Neural cell (in vitro differentiated cells): ENCODE measurements around the gene PHLDA2. TPM values are rescaled to one million over a fixed set of nuclear protein-coding genes. Genes with fewer than 3 reads are reported as not detected.

Source experiments
- H2AFZ ChIP-seq: fragments of 200-600, 300-800 bp; sonication (generic), shearing (Covaris generic); 2 replicates; pipeline ENCODE4 v1.6.0; 2014; ENCODE audit warnings: low read depth, mild to moderate bottlenecking, antibody characterized with exemption, low read length, moderate library complexity
- H3F3A ChIP-seq: fragments of 200-600 bp; shearing (Covaris generic); 2 replicates; pipeline ENCODE4 v1.6.1; 2016; ENCODE audit warnings: mild to moderate bottlenecking, moderate library complexity, mixed read lengths, antibody characterized with exemption, low read length; ENCODE audit not compliant: insufficient read depth, poor library complexity, severe bottlenecking
- H3K27ac ChIP-seq: fragments of 200-600, 300-800 bp; sonication (generic), shearing (Covaris generic); 2 replicates; pipeline ENCODE4 v1.5.1; 2014; ENCODE audit warnings: mild to moderate bottlenecking, low read length, moderate library complexity
- H3K27me3 ChIP-seq: fragments of 300-800, 200-600 bp; sonication (generic), shearing (Covaris generic); 2 replicates; pipeline ENCODE4 v1.6.0; 2014; ENCODE audit warnings: mild to moderate bottlenecking, low read depth, low read length, moderate library complexity; ENCODE audit not compliant: insufficient read depth
- H3K36me3 ChIP-seq: fragments of 300-800, 200-600 bp; sonication (generic), shearing (Covaris generic); 2 replicates; pipeline ENCODE4 v1.5.1; 2014; ENCODE audit warnings: mild to moderate bottlenecking, antibody characterized with exemption, low read length, moderate library complexity; ENCODE audit not compliant: insufficient read depth
- H3K4me2 ChIP-seq: fragments of 300-800, 200-600 bp; sonication (generic), shearing (Covaris generic); 2 replicates; pipeline ENCODE4 v1.6.0; 2014; ENCODE audit warnings: mild to moderate bottlenecking, low read length
- H3K4me3 ChIP-seq: fragments of 300-800, 200-600 bp; sonication (generic), shearing (Covaris generic); 2 replicates; pipeline ENCODE4 v1.5.1; 2014; ENCODE audit warnings: mild to moderate bottlenecking, low read length, moderate library complexity
- H3K79me2 ChIP-seq: fragments of 200-600 bp; shearing (Covaris generic); replicated peaks from 2 replicates; pipeline ENCODE4 v1.6.0; 2014; ENCODE audit warnings: mild to moderate bottlenecking, low read length, moderate library complexity; ENCODE audit not compliant: insufficient read depth
- H3K9ac ChIP-seq: fragments of 300-800, 200-600 bp; sonication (generic), shearing (Covaris generic); 2 replicates; pipeline ENCODE4 v1.6.1; 2016; ENCODE audit warnings: mild to moderate bottlenecking, low read length, mixed read lengths
- H3K9me2 ChIP-seq: fragments of 200-600 bp; shearing (Covaris generic); 2 replicates; pipeline ENCODE4 v1.6.1; 2016; ENCODE audit warnings: mild to moderate bottlenecking, low read length, mixed read lengths; ENCODE audit not compliant: insufficient read depth
- H3K9me3 ChIP-seq: fragments of 200-600, 300-800 bp; sonication (generic), shearing (Covaris generic); 2 replicates; pipeline ENCODE4 v1.6.1; 2016; ENCODE audit warnings: mild to moderate bottlenecking, mixed run types, low read length, moderate library complexity, mixed read lengths
- H4K20me1 ChIP-seq: fragments of 200-600 bp; shearing (Covaris generic); 2 replicates; pipeline ENCODE4 v1.6.1; 2016; ENCODE audit warnings: mild to moderate bottlenecking, mixed run types; ENCODE audit not compliant: insufficient read depth
- EP300 ChIP-seq: fragments of 450-650 bp; conservative IDR thresholded peaks from 2 replicates; pipeline ENCODE4 v1.6.1; 2014; ENCODE audit warnings: antibody characterized with exemption, mild to moderate bottlenecking, moderate library complexity; ENCODE audit not compliant: poor library complexity, severe bottlenecking
- EZH2 ChIP-seq: fragments of 200-600, 300-800 bp; shearing (Covaris generic), sonication (generic); IDR thresholded peaks from 2 replicates; pipeline ENCODE4 v1.6.1; 2014; ENCODE audit warnings: antibody characterized with exemption, low read length, borderline replicate concordance, mild to moderate bottlenecking; ENCODE audit not compliant: insufficient read depth, poor library complexity, severe bottlenecking
- MXI1 ChIP-seq: fragments of 450-650 bp; conservative IDR thresholded peaks from 2 replicates; pipeline ENCODE4 v1.6.1; 2014; ENCODE audit warnings: antibody characterized with exemption, mild to moderate bottlenecking; ENCODE audit not compliant: poor library complexity, severe bottlenecking
- POLR2AphosphoS5 ChIP-seq: IDR thresholded peaks from 2 replicates; pipeline ENCODE4 v1.6.1; 2012
- RAD21 ChIP-seq: fragments of 450-650 bp; conservative IDR thresholded peaks from 2 replicates; pipeline ENCODE4 v1.6.1; 2014; ENCODE audit warnings: antibody characterized with exemption, mild to moderate bottlenecking, moderate library complexity
- SMC3 ChIP-seq: fragments of 450-650 bp; conservative IDR thresholded peaks from 2 replicates; pipeline ENCODE4 v1.6.1; 2014; ENCODE audit warnings: antibody characterized with exemption, mild to moderate bottlenecking, moderate library complexity; ENCODE audit not compliant: poor library complexity
- TAF1 ChIP-seq: IDR thresholded peaks from 2 replicates; pipeline ENCODE4 v1.6.1; 2012; ENCODE audit warnings: low read depth
- polyA plus RNA-seq: library from polyadenylated mRNA; depleted of rRNA; stranded (reverse); fragments of >200 nt; gene quantifications from 2 replicates; pipeline ENCODE4 v1.2.3, GENCODE V29; 2014
- TF ChIP-seq, protein P1 (sequence below): IDR thresholded peaks from 2 replicates; pipeline ENCODE4 v1.6.1; 2012; ENCODE audit warnings: borderline replicate concordance
- TF ChIP-seq, protein P2 (sequence below): fragments of 450-650 bp; IDR thresholded peaks from 2 replicates; pipeline ENCODE4 v1.5.1; 2014; ENCODE audit warnings: antibody characterized with exemption, mild to moderate bottlenecking, moderate library complexity; ENCODE audit not compliant: poor library complexity, severe bottlenecking

PHLDA2 gene
- polyA plus RNA-seq, 1 donor from 2014 or later, result not detected

DNA sequence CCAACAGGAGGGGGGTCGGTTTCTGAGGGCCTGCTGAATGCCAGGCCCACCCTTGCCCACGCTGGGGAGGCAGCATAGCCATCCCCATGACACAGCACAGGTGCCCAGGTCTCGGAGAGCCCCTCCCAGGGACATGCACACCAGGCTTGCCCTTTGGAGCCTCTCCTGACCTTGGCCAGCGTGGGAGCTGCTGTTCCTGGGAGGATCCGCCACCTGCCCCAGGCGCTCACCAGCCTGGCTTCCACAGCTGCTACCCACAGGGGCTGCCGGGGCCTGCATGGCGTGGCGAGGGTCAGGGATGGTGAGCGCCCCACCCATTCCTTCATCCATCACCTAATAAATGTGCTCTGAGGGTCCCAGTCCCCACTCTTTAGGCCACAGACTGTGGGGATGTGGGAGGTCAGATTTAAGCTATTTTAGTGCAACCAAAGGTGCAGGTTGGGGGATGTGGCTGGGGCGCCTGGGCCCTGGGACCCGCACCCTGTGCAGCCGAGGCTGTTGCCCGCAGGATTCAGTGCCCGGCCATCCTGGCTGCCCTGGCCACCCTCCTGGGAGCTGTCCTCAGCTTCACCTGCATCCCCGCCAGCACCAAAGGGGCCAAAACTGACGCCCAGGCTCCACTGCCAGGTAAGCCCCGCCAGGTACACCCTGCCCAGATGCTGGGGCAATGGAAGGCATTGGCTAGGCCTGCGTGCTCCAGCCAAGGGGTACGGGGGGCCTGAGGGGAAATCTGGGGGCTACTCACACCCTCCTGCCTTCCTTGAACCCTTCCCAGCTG, 12.9 kb downstream of the PHLDA2 start:
- no peaks in the 10 kb centered on the region for H3K9me3 ChIP-seq
- no peak overlapping the region for H3K4me2 ChIP-seq
- H3K36me3 ChIP-seq, result no peaks in the 10 kb centered on the region
- no peak overlapping the region for H3K4me3 ChIP-seq
- no peak for TF ChIP-seq POLR2AphosphoS5
- TF ChIP-seq TAF1, result no peak
- TF ChIP-seq EP300, result no peak
- TF ChIP-seq, protein P1, sequence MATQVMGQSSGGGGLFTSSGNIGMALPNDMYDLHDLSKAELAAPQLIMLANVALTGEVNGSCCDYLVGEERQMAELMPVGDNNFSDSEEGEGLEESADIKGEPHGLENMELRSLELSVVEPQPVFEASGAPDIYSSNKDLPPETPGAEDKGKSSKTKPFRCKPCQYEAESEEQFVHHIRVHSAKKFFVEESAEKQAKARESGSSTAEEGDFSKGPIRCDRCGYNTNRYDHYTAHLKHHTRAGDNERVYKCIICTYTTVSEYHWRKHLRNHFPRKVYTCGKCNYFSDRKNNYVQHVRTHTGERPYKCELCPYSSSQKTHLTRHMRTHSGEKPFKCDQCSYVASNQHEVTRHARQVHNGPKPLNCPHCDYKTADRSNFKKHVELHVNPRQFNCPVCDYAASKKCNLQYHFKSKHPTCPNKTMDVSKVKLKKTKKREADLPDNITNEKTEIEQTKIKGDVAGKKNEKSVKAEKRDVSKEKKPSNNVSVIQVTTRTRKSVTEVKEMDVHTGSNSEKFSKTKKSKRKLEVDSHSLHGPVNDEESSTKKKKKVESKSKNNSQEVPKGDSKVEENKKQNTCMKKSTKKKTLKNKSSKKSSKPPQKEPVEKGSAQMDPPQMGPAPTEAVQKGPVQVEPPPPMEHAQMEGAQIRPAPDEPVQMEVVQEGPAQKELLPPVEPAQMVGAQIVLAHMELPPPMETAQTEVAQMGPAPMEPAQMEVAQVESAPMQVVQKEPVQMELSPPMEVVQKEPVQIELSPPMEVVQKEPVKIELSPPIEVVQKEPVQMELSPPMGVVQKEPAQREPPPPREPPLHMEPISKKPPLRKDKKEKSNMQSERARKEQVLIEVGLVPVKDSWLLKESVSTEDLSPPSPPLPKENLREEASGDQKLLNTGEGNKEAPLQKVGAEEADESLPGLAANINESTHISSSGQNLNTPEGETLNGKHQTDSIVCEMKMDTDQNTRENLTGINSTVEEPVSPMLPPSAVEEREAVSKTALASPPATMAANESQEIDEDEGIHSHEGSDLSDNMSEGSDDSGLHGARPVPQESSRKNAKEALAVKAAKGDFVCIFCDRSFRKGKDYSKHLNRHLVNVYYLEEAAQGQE, result no peak
- TF ChIP-seq MXI1, result no peak
- TF ChIP-seq EZH2, result no peak
- TF ChIP-seq SMC3, result no peak
- TF ChIP-seq, protein P2, sequence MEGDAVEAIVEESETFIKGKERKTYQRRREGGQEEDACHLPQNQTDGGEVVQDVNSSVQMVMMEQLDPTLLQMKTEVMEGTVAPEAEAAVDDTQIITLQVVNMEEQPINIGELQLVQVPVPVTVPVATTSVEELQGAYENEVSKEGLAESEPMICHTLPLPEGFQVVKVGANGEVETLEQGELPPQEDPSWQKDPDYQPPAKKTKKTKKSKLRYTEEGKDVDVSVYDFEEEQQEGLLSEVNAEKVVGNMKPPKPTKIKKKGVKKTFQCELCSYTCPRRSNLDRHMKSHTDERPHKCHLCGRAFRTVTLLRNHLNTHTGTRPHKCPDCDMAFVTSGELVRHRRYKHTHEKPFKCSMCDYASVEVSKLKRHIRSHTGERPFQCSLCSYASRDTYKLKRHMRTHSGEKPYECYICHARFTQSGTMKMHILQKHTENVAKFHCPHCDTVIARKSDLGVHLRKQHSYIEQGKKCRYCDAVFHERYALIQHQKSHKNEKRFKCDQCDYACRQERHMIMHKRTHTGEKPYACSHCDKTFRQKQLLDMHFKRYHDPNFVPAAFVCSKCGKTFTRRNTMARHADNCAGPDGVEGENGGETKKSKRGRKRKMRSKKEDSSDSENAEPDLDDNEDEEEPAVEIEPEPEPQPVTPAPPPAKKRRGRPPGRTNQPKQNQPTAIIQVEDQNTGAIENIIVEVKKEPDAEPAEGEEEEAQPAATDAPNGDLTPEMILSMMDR, result no peak
- no peak for TF ChIP-seq RAD21
- no peaks in the 10 kb centered on the region for H3K79me2 ChIP-seq
- no peaks in the 10 kb centered on the region for H3F3A ChIP-seq
- no peak overlapping the region for H3K27ac ChIP-seq
- H3K9ac ChIP-seq, result no peak overlapping the region
- no peaks in the 10 kb centered on the region for H4K20me1 ChIP-seq
- no peaks in the 10 kb centered on the region for H3K9me2 ChIP-seq
- H3K27me3 ChIP-seq, result no peaks in the 10 kb centered on the region
- no peak overlapping the region for H2AFZ ChIP-seq

DNA sequence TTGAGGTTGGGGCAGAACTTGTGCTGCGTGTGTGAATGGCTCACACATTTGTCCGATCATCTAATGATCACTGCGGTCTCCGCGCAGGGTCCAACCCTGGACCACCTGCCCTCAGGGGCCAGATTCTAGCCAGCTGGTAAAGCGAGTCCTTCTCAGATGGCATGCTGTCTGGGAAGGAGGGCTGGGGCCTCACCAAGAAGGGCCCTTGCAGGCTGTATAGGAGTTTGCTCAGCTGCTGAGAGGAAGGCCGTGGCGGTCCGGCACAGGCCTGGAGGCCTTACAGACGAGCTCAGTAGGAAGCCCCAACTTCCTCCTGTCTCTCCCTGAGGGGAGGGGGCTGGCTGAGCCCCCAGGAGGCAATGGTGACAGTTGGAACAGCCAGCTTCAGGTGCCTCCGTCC, 13.7 kb downstream of the PHLDA2 start:
- Histone ChIP-seq H3K9ac (no peak overlapping the region), H3K4me3 (no peak overlapping the region), H3K9me3 (no peaks in the 10 kb centered on the region), H3K4me2 (no peak overlapping the region), H3K79me2 (no peaks in the 10 kb centered on the region), H3F3A (no peaks in the 10 kb centered on the region), H4K20me1 (no peaks in the 10 kb centered on the region), H3K27ac (no peak overlapping the region), H3K36me3 (no peaks in the 10 kb centered on the region), H2AFZ (no peak overlapping the region), H3K9me2 (no peaks in the 10 kb centered on the region), H3K27me3 (no peaks in the 10 kb centered on the region)
- no peak for TF ChIP-seq SMC3
- TF ChIP-seq TAF1, result no peak
- TF ChIP-seq, protein P1, result no peak
- TF ChIP-seq EZH2, result no peak
- no peak for TF ChIP-seq MXI1
- TF ChIP-seq RAD21, result no peak
- TF ChIP-seq, protein P2, result no peak
- no peak for TF ChIP-seq POLR2AphosphoS5
- TF ChIP-seq EP300, result no peak
